HCT116 (cell line): ENCODE results near the gene SLC2A1.

Experiments
- EGR1 ChIP-seq: IDR thresholded peaks from 2 replicates; pipeline ENCODE4 v1.6.1; 2012; ENCODE audit warnings: low read depth
- POLR2A ChIP-seq: IDR thresholded peaks from 2 replicates; pipeline ENCODE4 v1.7.0; 2011; ENCODE audit warnings: borderline replicate concordance; ENCODE audit not compliant: insufficient read depth, insufficient read length; ENCODE audit errors: extremely low read depth
- SIN3A ChIP-seq: IDR thresholded peaks from 2 replicates; pipeline ENCODE4 v1.6.1; 2012; ENCODE audit warnings: low read depth

- no peak for TF ChIP-seq POLR2A
- TF ChIP-seq SIN3A: no peak
- no peak for TF ChIP-seq EGR1
These were observed 22.2 kb downstream of the SLC2A1 start for GRCh38 chr1:42936309-42937078.
